ENCODE data around the gene MTRF1L. TPM values are rescaled to one million over a fixed set of nuclear protein-coding genes. Genes with fewer than 3 reads are reported as not detected.
"Not testable (repeated sequence)": the region's sequence is repeated elsewhere in the genome, so short reads cannot be mapped to it uniquely, and the experiment has no call there.

MTRF1L gene
- total and polyA plus RNA-seq, 2 donors (not counting 1 experiment from before 2014, with no cell fraction given): 15.7 to 17.8 TPM

GRCh38 chr6:152969688-152970418 is 32.7 kb downstream of the MTRF1L start:
- TF ChIP-seq EZH2 (IDR thresholded peaks at IDR 0.05; ENCODE audit: low read length, missing control alignments): no peak
- no peak for TF ChIP-seq CTCF (conservative IDR thresholded peaks at IDR 0.05 in 1 of 2, IDR thresholded peaks at IDR 0.05 in 1 of 2; ENCODE audit: low read depth in 1 of 2, low read length in 2 of 2)
- peaks cover 23% of the 10 kb centered on the region for H3K79me2 ChIP-seq (ENCODE audit: control insufficient read depth, insufficient read depth, low read length)
- H3K27ac ChIP-seq (ENCODE audit: insufficient read depth, low read length): no peak overlapping the region
- no peaks in the 10 kb centered on the region for H4K20me1 ChIP-seq (ENCODE audit: control insufficient read depth, extremely low read depth, insufficient read depth, low read length)
- no peak overlapping the region for H3K4me3 ChIP-seq (replicated peaks in 1 of 4; ENCODE audit: control extremely low read depth in 1 of 4, insufficient read depth in 1 of 4, low read depth in 3 of 4, low read length in 4 of 4)
- DNase-seq (ENCODE audit: low read depth in 2 of 2): no peak
- H3K9me3 ChIP-seq (ENCODE audit: control insufficient read depth, insufficient read depth, low read depth, low read length): no peaks in the 10 kb centered on the region
- H3K9ac ChIP-seq (ENCODE audit: insufficient read depth, low read length): no peak overlapping the region
- H3K4me1 ChIP-seq (ENCODE audit: control insufficient read depth, extremely low read depth, insufficient read depth, low read length): no peaks in the 10 kb centered on the region
- no peaks in the 10 kb centered on the region for H3K27me3 ChIP-seq (ENCODE audit: control insufficient read depth, insufficient read depth, low read length)
- peaks cover 5% of the 10 kb centered on the region for H3K36me3 ChIP-seq (ENCODE audit: control insufficient read depth, insufficient read depth, low read length)
- H3K4me2 ChIP-seq (ENCODE audit: extremely low read depth, insufficient read depth, low read length): no peak overlapping the region
- no peak overlapping the region for H2AFZ ChIP-seq (ENCODE audit: low read length)

GRCh38 chr6:152966168-152966894 is 36.2 kb downstream of the MTRF1L start:
- not testable (repeated sequence) for H4K20me1 ChIP-seq (ENCODE audit: control insufficient read depth, extremely low read depth, insufficient read depth, low read length); H3K36me3 ChIP-seq (ENCODE audit: control insufficient read depth, insufficient read depth, low read length); H3K27ac ChIP-seq (ENCODE audit: insufficient read depth, low read length)

GRCh38 chr6:152959333-152959732 is 43.2 kb downstream of the MTRF1L start:
- Histone ChIP-seq H3K4me2 (ENCODE audit: extremely low read depth, insufficient read depth, low read length) (no peak overlapping the region), H3K27ac (ENCODE audit: insufficient read depth, low read length) (no peak overlapping the region), H3K9me3 (ENCODE audit: control insufficient read depth, insufficient read depth, low read depth, low read length) (no peaks in the 10 kb centered on the region), H3K27me3 (ENCODE audit: control insufficient read depth, insufficient read depth, low read length) (no peaks in the 10 kb centered on the region), H3K4me3 (replicated peaks in 1 of 4; ENCODE audit: control extremely low read depth in 1 of 4, insufficient read depth in 1 of 4, low read depth in 3 of 4, low read length in 4 of 4) (no peak overlapping the region), H2AFZ (ENCODE audit: low read length) (no peak overlapping the region), H3K4me1 (ENCODE audit: control insufficient read depth, extremely low read depth, insufficient read depth, low read length) (no peaks in the 10 kb centered on the region), H3K36me3 (ENCODE audit: control insufficient read depth, insufficient read depth, low read length) (no peaks in the 10 kb centered on the region), H3K79me2 (ENCODE audit: control insufficient read depth, insufficient read depth, low read length) (no peaks in the 10 kb centered on the region), H3K9ac (ENCODE audit: insufficient read depth, low read length) (no peak overlapping the region), H4K20me1 (ENCODE audit: control insufficient read depth, extremely low read depth, insufficient read depth, low read length) (no peaks in the 10 kb centered on the region)
- DNase-seq (ENCODE audit: low read depth in 2 of 2): no peak
- no peak for TF ChIP-seq CTCF (conservative IDR thresholded peaks at IDR 0.05 in 1 of 2, IDR thresholded peaks at IDR 0.05 in 1 of 2; ENCODE audit: low read depth in 1 of 2, low read length in 2 of 2)
- TF ChIP-seq EZH2 (IDR thresholded peaks at IDR 0.05; ENCODE audit: low read length, missing control alignments): no peak

More at GRCh38 chr6:152966168-152966894, 36.2 kb downstream of the MTRF1L start:
- H3K4me2 ChIP-seq (ENCODE audit: extremely low read depth, insufficient read depth, low read length); H3K79me2 ChIP-seq (ENCODE audit: control insufficient read depth, insufficient read depth, low read length); H3K4me1 ChIP-seq (ENCODE audit: control insufficient read depth, extremely low read depth, insufficient read depth, low read length); H3K9ac ChIP-seq (ENCODE audit: insufficient read depth, low read length); DNase-seq (ENCODE audit: low read depth in 2 of 2); H3K4me3 ChIP-seq (replicated peaks in 1 of 4; ENCODE audit: control extremely low read depth in 1 of 4, insufficient read depth in 1 of 4, low read depth in 3 of 4, low read length in 4 of 4); H3K9me3 ChIP-seq (ENCODE audit: control insufficient read depth, insufficient read depth, low read depth, low read length); H3K27me3 ChIP-seq (ENCODE audit: control insufficient read depth, insufficient read depth, low read length); H2AFZ ChIP-seq (ENCODE audit: low read length): not testable (repeated sequence)
